Myocyte (in vitro differentiated cells): ENCODE results near the gene NOL9. TPM values are rescaled to one million over a fixed set of nuclear protein-coding genes. Genes with fewer than 3 reads are reported as not detected.

Source experiments
- DNase-seq: peaks from one replicate; pipeline ENCODE4 v3.0.0-alpha.2; 2012; ENCODE audit warnings: low read depth
- total RNA-seq: library from RNA; depleted of rRNA; stranded (reverse); fragments of >200 nt; gene quantifications from 2 replicates; pipeline ENCODE4 v1.2.3, GENCODE V29; 2014

NOL9 gene
- total RNA-seq, 1 donor from 2014 or later, result 25.4 TPM

- no peak for DNase-seq
Observed at GRCh38 chr1:6526316-6526715, 28.0 kb downstream of the NOL9 start.

- DNase-seq, result peak; percentile 67
Observed at GRCh38 chr1:6523566-6523965, 30.7 kb downstream of the NOL9 start.

- DNase-seq, result no peak
Observed at GRCh38 chr1:6521536-6521935, 32.8 kb downstream of the NOL9 start.

- peak; percentile 77 for DNase-seq
Observed at GRCh38 chr1:6519935-6520671, 34.2 kb downstream of the NOL9 start.

GRCh38 chr1:6519491-6519934, 34.8 kb downstream of the NOL9 start:
- DNase-seq, result peak; percentile 69

- DNase-seq, result peak; percentile 79
Observed at GRCh38 chr1:6517435-6517851, 36.9 kb downstream of the NOL9 start.

- peak; percentile 90 for DNase-seq
Observed at GRCh38 chr1:6515771-6516170, 38.5 kb downstream of the NOL9 start.

GRCh38 chr1:6513320-6513801, 41.0 kb downstream of the NOL9 start:
- peak; percentile 88 for DNase-seq

- no peak for DNase-seq
Observed at GRCh38 chr1:6512908-6513280, 41.4 kb downstream of the NOL9 start.

- DNase-seq, result peak; percentile 96
Observed at GRCh38 chr1:6512245-6512907, 41.9 kb downstream of the NOL9 start.

GRCh38 chr1:6511561-6512244, 42.6 kb downstream of the NOL9 start:
- DNase-seq, result no peak

- no peak for DNase-seq
Observed at GRCh38 chr1:6511056-6511455, 43.3 kb downstream of the NOL9 start.

- DNase-seq, result no peak
Observed at GRCh38 chr1:6510493-6510892, 43.8 kb downstream of the NOL9 start.

- DNase-seq, result no peak
Observed at GRCh38 chr1:6509919-6510291, 44.4 kb downstream of the NOL9 start.

- peak; percentile 68 for DNase-seq
Observed at GRCh38 chr1:6509220-6509918, 44.9 kb downstream of the NOL9 start.

GRCh38 chr1:6508816-6509189, 45.5 kb downstream of the NOL9 start:
- no peak for DNase-seq

- DNase-seq, result peak; percentile 95
Observed at GRCh38 chr1:6508154-6508815, 46.0 kb downstream of the NOL9 start.

GRCh38 chr1:6507461-6507911, 46.8 kb downstream of the NOL9 start:
- DNase-seq, result no peak

- DNase-seq, result peak; percentile 61
Observed at GRCh38 chr1:6507037-6507428, 47.3 kb downstream of the NOL9 start.

- DNase-seq, result no peak
Observed at GRCh38 chr1:6506210-6507036, 47.9 kb downstream of the NOL9 start.
